MM.1S (cell line): Measurements from ENCODE around the gene C5orf15.

ENCODE experiments used
- DNase-seq: peaks from one replicate; pipeline ENCODE4 v3.0.0-alpha.2; 2015
- H2AFZ ChIP-seq: fragments of 300-600 bp; sonication (generic); 2 replicates; pipeline ENCODE4 v1.6.0; 2016; ENCODE audit warnings: antibody characterized with exemption, low read length
- H3F3A ChIP-seq: fragments of 300-600 bp; sonication (generic); 2 replicates; pipeline ENCODE4 v1.6.1; 2016; ENCODE audit warnings: mild to moderate bottlenecking, antibody characterized with exemption, low read length, moderate library complexity, mixed read lengths; ENCODE audit not compliant: insufficient read depth
- H3K27ac ChIP-seq: fragments of 300-600 bp; sonication (generic); 2 replicates; pipeline ENCODE4 v1.5.1; 2016; ENCODE audit warnings: mild to moderate bottlenecking, low read length
- H3K27me3 ChIP-seq: fragments of 300-600 bp; sonication (generic); replicated peaks from 2 replicates; pipeline ENCODE4 v1.6.0; 2016; ENCODE audit warnings: low read length; ENCODE audit not compliant: insufficient read depth
- H3K36me3 ChIP-seq: fragments of 300-600 bp; sonication (generic); replicated peaks from 2 replicates; pipeline ENCODE4 v1.6.1; 2016; ENCODE audit warnings: mild to moderate bottlenecking, low read length, mixed read lengths; ENCODE audit not compliant: insufficient read depth
- H3K4me1 ChIP-seq: fragments of 300-600 bp; sonication (generic); 2 replicates; pipeline ENCODE4 v1.6.1; 2016; ENCODE audit warnings: low read length, mixed read lengths
- H3K4me2 ChIP-seq: fragments of 300-600 bp; sonication (generic); 2 replicates; pipeline ENCODE4 v1.6.0; 2016; ENCODE audit warnings: low read depth, low read length
- H3K4me3 ChIP-seq: fragments of 300-600 bp; sonication (generic); 2 replicates; pipeline ENCODE4 v1.5.1; 2016; ENCODE audit warnings: low read length, mixed read lengths
- H3K79me2 ChIP-seq: fragments of 300-600 bp; sonication (generic); 2 replicates; pipeline ENCODE4 v1.6.1; 2016; ENCODE audit warnings: mixed run types, low read length, mixed read lengths
- H3K9ac ChIP-seq: fragments of 300-600 bp; sonication (generic); 2 replicates; pipeline ENCODE4 v1.6.1; 2016; ENCODE audit warnings: low read length, mixed read lengths
- H3K9me2 ChIP-seq: fragments of 300-600 bp; sonication (generic); replicated peaks from 2 replicates; pipeline ENCODE4 v1.6.1; 2016; ENCODE audit warnings: mild to moderate bottlenecking, low read length, mixed read lengths; ENCODE audit not compliant: insufficient read depth
- H3K9me3 ChIP-seq: fragments of 300-600 bp; sonication (generic); replicated peaks from 2 replicates; pipeline ENCODE4 v1.6.1; 2016; ENCODE audit warnings: mild to moderate bottlenecking, low read length, mixed read lengths; ENCODE audit not compliant: insufficient read depth
- H4K20me1 ChIP-seq: fragments of 300-600 bp; sonication (generic); 2 replicates; pipeline ENCODE4 v1.6.1; 2016; ENCODE audit warnings: mild to moderate bottlenecking, low read length, moderate library complexity, mixed read lengths; ENCODE audit not compliant: insufficient read depth
- CTCF ChIP-seq: fragments of 300-600 bp; sonication (generic); IDR thresholded peaks from 2 replicates; pipeline ENCODE4 v1.5.1; 2016; ENCODE audit warnings: antibody characterized with exemption, low read length, mixed read lengths
- EZH2 ChIP-seq: fragments of 300-600 bp; sonication (generic); optimal IDR thresholded peaks from 2 replicates; pipeline ENCODE3; 2017; ENCODE audit warnings: low read depth, mild to moderate bottlenecking, antibody characterized with exemption, low read length, mixed read lengths
- EZH2phosphoT487 ChIP-seq: fragments of 300-600 bp; sonication (generic); IDR thresholded peaks from 2 replicates; pipeline ENCODE4 v1.6.1; 2018; ENCODE audit warnings: antibody characterized with exemption, low read length

C5orf15 gene

GRCh38 chr5:133918316-133918715 lies 50.1 kb downstream of the C5orf15 start:
- Histone ChIP-seq H3K4me2 (no peak overlapping the region), H2AFZ (no peak overlapping the region), H3K27ac (no peak overlapping the region), H3K9ac (no peak overlapping the region), H3F3A (no peaks in the 10 kb centered on the region), H4K20me1 (no peaks in the 10 kb centered on the region), H3K36me3 (no peaks in the 10 kb centered on the region), H3K79me2 (no peaks in the 10 kb centered on the region), H3K9me3 (no peaks in the 10 kb centered on the region), H3K4me3 (no peak overlapping the region), H3K4me1 (no peaks in the 10 kb centered on the region), H3K27me3 (no peaks in the 10 kb centered on the region), H3K9me2 (no peaks in the 10 kb centered on the region)
- no peak for TF ChIP-seq EZH2
- TF ChIP-seq EZH2phosphoT487, result no peak
- TF ChIP-seq CTCF, result no peak
- DNase-seq, result no peak

- no peaks in the 10 kb centered on the region for H4K20me1 ChIP-seq
- no peak overlapping the region for H3K27ac ChIP-seq
- H3F3A ChIP-seq, result no peaks in the 10 kb centered on the region
- H3K4me3 ChIP-seq, result no peak overlapping the region
- no peaks in the 10 kb centered on the region for H3K27me3 ChIP-seq
- no peaks in the 10 kb centered on the region for H3K36me3 ChIP-seq
- no peak overlapping the region for H3K9ac ChIP-seq
- DNase-seq, result no peak
- no peak overlapping the region for H2AFZ ChIP-seq
- TF ChIP-seq CTCF (no peak), EZH2 (no peak), EZH2phosphoT487 (no peak)
- no peaks in the 10 kb centered on the region for H3K4me1 ChIP-seq
- no peaks in the 10 kb centered on the region for H3K9me3 ChIP-seq
- H3K79me2 ChIP-seq, result no peaks in the 10 kb centered on the region
- H3K9me2 ChIP-seq, result no peaks in the 10 kb centered on the region
- H3K4me2 ChIP-seq, result no peak overlapping the region
Measured at GRCh38 chr5:133917785-133918184, 50.6 kb downstream of the C5orf15 start.

- Histone ChIP-seq H3K9me3 (no peaks in the 10 kb centered on the region), H3K27ac (no peak overlapping the region), H4K20me1 (no peaks in the 10 kb centered on the region), H3F3A (no peaks in the 10 kb centered on the region), H3K36me3 (no peaks in the 10 kb centered on the region), H3K4me3 (no peak overlapping the region), H3K9me2 (no peaks in the 10 kb centered on the region), H3K4me1 (no peaks in the 10 kb centered on the region), H3K9ac (no peak overlapping the region), H3K27me3 (no peaks in the 10 kb centered on the region), H3K79me2 (no peaks in the 10 kb centered on the region), H3K4me2 (no peak overlapping the region), H2AFZ (no peak overlapping the region)
- TF ChIP-seq EZH2phosphoT487 (no peak), EZH2 (no peak), CTCF (no peak)
- DNase-seq, result no peak
Measured at GRCh38 chr5:133916914-133917313, 51.5 kb downstream of the C5orf15 start.
